ENCODE results near the gene PRPF31. TPM values are rescaled to one million over a fixed set of nuclear protein-coding genes. Genes with fewer than 3 reads are reported as not detected.

Gene PRPF31
- total RNA-seq, 1 experiment from 2014 or later, result 84.4 TPM

DNA sequence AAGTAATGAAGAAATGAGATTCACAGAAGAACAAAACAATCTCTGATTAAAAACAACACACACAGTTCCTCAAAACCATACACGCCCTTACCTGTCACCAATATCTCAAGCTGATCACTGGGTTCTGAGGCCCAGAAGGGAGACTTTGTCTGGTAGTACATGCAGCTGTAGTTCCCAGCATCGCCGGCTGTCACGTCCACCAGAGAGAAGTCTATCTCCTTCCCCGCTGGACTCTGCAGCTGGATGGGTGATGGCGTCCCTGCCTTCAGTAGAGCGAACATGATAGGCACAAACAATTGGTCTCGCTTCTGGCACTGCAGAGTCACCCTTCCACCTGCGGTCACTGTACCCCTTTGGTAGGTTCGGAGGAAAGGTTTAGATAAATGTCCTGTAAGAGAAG, 41.7 kb upstream of the PRPF31 start:
- H2AFZ ChIP-seq (ENCODE audit: low read length), result no peak overlapping the region
- no peak overlapping the region for H4K5ac ChIP-seq (ENCODE audit: insufficient read length, low read depth, low read length)
- H3K27ac ChIP-seq (ENCODE audit: insufficient read length, low read depth, low read length), result no peak overlapping the region
- H3K9me3 ChIP-seq (ENCODE audit: control insufficient read depth, low read depth, low read length), result no peaks in the 10 kb centered on the region
- Mint-ChIP-seq H3K9me3 (peaks cover 4 to 8% of the 10 kb centered on the region in 2 experiments; a peak in 4 of 5 replicates), H3K4me3 (no peak overlapping the region), H3K27ac (no peak overlapping the region; a peak in 1 of 7 replicates), H3K4me1 (peaks cover 0 to 5% of the 10 kb centered on the region in 2 experiments; a peak in 1 of 4 replicates), H3K27me3 (ENCODE audit: low read depth) (peaks cover 2% of the 10 kb centered on the region), H3K36me3 (ENCODE audit: insufficient read depth in 1 of 3, low read depth in 3 of 3) (no peaks in the 10 kb centered on the region; a peak in 1 of 7 replicates)
- H3K4me1 ChIP-seq (ENCODE audit: insufficient read depth, low read length), result no peaks in the 10 kb centered on the region
- H2BK120ac ChIP-seq (ENCODE audit: low read depth, low read length, poor library complexity, severe bottlenecking), result no peak overlapping the region
- H3K4me2 ChIP-seq (ENCODE audit: insufficient read depth, insufficient read length, low read length), result no peak overlapping the region
- no CpG with 5 or more reads among the region's 10 CpGs for WGBS (ENCODE audit: extremely low coverage, insufficient read length, low lambda C conversion rate)
- no peaks in the 10 kb centered on the region for H3K27me3 ChIP-seq (ENCODE audit: insufficient read depth, low read length)
- no peak overlapping the region for H2AK5ac ChIP-seq (ENCODE audit: insufficient read length, low read length)
- no peak overlapping the region for H2BK12ac ChIP-seq (ENCODE audit: insufficient read length, low read depth, low read length)
- no peak overlapping the region for H3K56ac ChIP-seq (ENCODE audit: insufficient read length, low read depth, low read length)
- no peak overlapping the region for H3K4ac ChIP-seq (ENCODE audit: low read depth, low read length)
- H2BK5ac ChIP-seq (ENCODE audit: insufficient read length, low read length), result no peak overlapping the region
- TF ChIP-seq CTCF (conservative IDR thresholded peaks at IDR 0.05), result no peak
- H3K23me2 ChIP-seq (ENCODE audit: insufficient read length, low read depth, low read length, poor library complexity, severe bottlenecking), result no peaks in the 10 kb centered on the region
- no peak overlapping the region for H3T11ph ChIP-seq (ENCODE audit: low read length)
- H4K8ac ChIP-seq (replicated peaks; ENCODE audit: insufficient read length, low read depth, low read length), result no peak overlapping the region
- no peak overlapping the region for H4K91ac ChIP-seq (ENCODE audit: insufficient read length, low read depth, low read length)
- DNase-seq, result no peak
- H3K79me1 ChIP-seq (ENCODE audit: insufficient read depth, low read depth, low read length, poor library complexity, severe bottlenecking), result no peaks in the 10 kb centered on the region
- no peaks in the 10 kb centered on the region for H4K20me1 ChIP-seq (ENCODE audit: control insufficient read depth, insufficient read depth, insufficient read length)
- H3K14ac ChIP-seq (ENCODE audit: insufficient read depth, low read length), result no peak overlapping the region
- H2BK20ac ChIP-seq (ENCODE audit: low read depth, low read length, poor library complexity, severe bottlenecking), result no peak overlapping the region
- no peaks in the 10 kb centered on the region for H3K79me2 ChIP-seq (ENCODE audit: insufficient read depth, low read length)
- no peak overlapping the region for H3K9ac ChIP-seq (ENCODE audit: extremely low read depth, insufficient read length, low read length)
- no peak overlapping the region for H2BK15ac ChIP-seq (ENCODE audit: low read depth, low read length)
- H3K18ac ChIP-seq (ENCODE audit: insufficient read length, low read depth, low read length), result no peak overlapping the region
- H3K23ac ChIP-seq (ENCODE audit: insufficient read length, low read depth, low read length), result no peak overlapping the region
